Activated T-helper 9 cell treated with anti-CD3 and anti-CD28 coated beads, Interleukin-2, amount 50 U/mL, for 16 hours (primary cell): Measurements from ENCODE around the gene HARS2.
"Not testable (repeated sequence)": the region's sequence is repeated elsewhere in the genome, so short reads cannot be mapped to it uniquely, and the experiment has no call there.

ENCODE experiments used
- DNase-seq: peaks from one replicate; pipeline ENCODE4 v3.0.0-alpha.2; 2020; ENCODE audit warnings: low read depth

Gene HARS2

DNA sequence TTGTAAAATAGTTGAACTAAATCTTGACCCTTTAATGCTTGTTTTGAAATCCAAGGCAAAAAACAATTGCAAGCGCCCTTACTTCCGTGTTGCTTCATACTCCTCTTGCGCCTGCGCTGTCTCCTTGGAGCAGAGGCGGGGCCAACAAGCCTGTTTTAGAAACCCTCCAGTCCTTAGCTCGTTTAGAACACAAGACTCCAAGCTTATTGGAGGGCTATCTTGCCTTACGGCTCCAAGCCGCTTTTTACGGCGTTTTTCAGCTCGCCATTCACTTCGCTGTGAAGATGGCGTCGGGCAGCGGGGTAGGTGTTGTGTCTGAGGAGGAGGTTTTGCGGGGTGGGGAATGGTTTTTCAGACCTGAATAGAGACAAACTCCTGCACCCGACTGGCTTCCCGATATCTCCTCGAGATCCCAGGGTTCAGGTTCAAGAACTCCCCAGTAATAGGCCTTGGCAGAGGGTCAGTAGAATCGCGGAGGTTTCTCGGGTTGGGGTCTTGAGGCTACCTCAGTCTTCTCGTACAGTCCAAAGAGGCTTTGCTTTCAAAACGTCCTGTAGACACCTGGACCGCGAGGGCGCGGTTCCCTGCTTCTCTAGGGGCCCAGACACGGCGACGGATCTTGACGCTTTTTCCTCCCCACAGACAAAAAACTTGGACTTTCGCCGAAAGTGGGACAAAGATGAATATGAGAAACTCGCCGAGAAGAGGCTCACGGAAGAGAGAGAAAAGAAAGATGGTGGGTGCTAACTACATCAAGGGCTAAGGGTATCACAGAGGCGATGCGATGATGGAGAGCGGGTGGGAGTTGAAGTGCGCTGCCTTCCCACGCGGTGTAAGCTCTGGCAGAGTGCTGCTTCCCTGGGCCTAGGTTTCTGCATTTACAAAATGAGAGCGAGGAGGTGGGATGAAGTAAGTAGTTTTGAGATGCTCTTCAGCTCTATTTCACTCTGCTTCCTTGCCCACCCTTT lies 9.2 kb downstream of the HARS2 start, which contains the start of gene ZMAT2:
TSS of gene ZMAT2 (plus strand) at position 271 of the 968 bp plus-strand sequence. CDS start at position 285, 14 bp downstream.
- DNase-seq: peak; percentile 88

DNA sequence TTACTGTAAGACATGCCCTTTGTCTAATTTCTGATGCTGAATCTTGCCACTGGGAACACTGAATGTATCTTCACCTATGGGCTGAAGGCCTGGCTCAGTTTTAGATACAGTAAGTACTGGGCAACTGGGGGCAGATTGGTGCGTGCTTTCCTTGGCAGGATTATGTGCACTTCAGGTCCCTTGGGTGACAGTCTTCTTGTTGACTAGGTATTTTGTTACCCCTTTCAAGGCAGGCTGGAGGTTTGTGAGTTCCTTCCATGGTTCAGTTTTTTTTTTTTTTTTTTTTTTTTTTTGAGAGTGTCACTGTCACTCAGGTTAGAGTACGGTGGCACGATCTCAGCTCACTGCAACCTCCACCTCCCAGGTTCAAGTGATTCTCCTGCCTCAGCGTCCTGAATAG lies 16.6 kb downstream of the HARS2 start:
- no peak for DNase-seq

DNA sequence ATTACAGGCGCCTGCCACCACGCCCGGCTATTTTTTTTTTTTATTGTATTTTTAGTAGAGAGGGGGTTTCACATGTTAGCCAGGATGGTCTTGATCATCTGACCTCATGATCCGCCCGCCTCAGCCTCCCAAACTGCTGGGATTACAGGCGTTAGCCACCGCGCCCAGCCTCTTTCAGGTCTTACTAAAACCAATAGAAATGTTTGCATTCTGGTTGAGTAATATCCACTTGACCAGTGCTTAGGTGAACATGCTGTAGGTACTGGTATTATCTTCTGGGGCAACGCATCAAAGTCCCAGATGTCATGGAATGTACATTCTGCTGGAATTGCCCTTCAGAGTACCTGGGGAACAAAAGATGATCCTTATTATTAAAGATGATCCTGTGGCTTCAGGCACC lies 17.5 kb downstream of the HARS2 start:
- not testable (repeated sequence) for DNase-seq

DNA sequence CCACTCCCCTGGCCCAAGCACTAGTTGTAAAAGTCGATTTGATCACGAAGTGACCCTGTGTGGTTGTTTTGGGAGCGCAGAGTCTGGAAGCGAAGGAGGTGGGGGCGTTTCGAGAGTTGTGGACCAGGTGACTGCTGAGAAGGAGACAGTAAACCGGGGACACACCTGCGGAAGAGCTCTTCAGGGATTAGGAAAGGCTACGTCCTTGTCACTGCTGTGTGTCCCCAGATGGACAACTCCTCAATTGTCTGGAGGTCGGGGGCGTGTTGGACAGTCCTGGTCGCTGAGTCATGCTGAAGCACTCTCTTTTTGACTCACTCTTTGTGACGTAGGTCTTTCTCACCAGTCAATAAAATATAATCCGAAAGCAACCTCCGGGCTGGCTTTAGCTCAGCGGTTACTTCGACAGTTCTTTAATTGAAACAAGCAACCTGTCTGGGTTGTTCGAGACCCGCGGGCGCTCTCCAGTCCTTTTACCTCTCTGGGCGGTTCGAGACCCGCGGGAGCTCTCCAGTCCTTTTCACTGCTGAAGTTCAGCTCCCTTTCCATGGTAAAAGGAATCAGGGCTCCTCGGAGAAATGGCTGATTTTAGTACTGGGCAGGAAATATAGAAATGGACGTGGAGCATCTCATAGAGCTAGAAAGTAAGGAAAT lies 19.8 kb downstream of the HARS2 start:
- DNase-seq: peak; percentile 77

GRCh38 chr5:140711794-140712193 lies 20.5 kb downstream of the HARS2 start:
- no peak for DNase-seq

DNA sequence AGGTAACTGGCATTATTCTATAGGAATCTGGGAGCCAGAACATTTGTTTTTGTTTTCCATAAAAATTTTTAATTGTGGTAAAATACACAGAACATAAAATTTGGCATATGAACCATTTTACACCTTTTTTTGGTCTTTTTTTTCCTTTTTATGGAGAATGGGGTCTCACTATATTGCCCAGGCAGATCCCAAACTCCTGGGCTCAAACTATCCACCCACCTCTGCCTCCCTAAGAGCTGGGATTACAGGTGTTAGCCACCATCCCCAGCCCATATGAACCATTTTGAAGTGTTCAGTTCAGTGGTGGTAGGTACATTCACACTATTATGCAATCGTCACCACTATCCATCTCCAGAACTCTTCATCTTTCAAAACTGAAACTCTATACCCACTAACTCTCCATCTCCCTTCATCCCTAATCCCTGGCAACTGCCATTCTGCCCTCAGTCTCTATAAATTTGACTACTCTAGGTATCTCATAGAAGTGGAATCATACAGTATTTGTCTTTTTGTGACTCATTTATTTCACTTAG lies 22.4 kb downstream of the HARS2 start:
- no peak for DNase-seq

- not testable (repeated sequence) for DNase-seq
Measured at GRCh38 chr5:140716238-140716637, 25.0 kb downstream of the HARS2 start.

- DNase-seq: no peak
Measured at GRCh38 chr5:140718266-140718592, 27.0 kb downstream of the HARS2 start.

DNA sequence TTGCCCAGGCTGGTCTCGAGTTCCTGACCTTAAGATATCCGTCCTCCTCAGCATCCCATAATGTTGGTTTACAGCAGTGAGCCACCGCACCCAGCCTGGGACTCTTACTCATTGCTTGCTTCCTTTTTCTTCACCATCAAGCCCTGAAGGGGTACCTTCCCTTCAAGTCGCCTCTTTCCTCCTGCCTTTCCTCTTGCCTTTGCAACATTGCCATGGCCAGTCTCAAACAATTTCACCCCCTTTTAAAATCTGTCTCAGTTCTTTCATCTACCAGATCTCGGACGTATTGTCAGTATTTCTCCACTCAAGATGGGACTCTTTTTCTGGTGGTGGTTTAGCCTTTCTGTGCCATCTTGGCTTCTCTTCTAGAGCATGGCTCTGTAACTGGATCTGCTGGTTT lies 29.5 kb downstream of the HARS2 start:
- not testable (repeated sequence) for DNase-seq

DNA sequence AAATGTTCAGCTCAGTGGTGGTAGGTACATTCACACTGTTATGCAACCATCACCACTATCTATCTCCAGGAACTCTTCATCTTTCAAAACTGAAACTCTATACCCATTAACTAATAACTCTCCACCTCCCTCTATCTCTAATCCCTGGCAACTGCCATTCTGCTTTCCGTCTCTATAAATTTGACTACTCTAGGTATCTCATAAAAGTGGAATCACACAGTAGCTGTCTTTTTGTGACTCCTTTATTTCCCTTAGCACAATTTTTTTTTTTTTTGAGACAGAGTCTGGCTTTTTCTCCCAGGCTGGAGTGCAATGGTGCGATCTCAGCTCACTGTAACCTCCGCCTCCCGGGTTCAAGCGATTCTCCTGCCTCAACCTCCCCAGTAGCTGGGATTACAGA lies 30.1 kb downstream of the HARS2 start:
- DNase-seq: not testable (repeated sequence)

GRCh38 chr5:140725799-140726471 lies 34.7 kb downstream of the HARS2 start:
- peak; percentile 57 for DNase-seq

- no peak for DNase-seq
Measured at GRCh38 chr5:140733098-140733497, 41.8 kb downstream of the HARS2 start.

GRCh38 chr5:140734354-140734753 lies 43.1 kb downstream of the HARS2 start:
- no peak for DNase-seq

DNA sequence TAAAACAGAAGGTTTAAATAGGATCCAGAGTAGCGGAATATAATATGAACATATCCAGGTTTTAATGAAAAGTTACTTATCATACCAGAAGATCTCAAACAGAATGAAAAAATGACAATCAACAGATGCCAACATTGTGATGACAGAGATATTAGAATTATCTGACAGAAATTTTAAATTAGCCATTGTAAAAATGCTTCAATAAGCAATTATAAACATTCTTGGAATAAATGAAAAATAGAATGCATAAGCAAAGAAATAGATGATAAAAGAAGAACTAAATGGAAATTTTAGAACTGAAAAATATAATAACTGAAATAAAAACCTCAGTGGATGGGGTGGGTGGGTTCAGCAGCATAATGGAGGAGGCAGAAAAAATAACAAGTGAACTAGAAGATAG lies 46.2 kb downstream of the HARS2 start:
- no peak for DNase-seq

GRCh38 chr5:140741967-140742366 lies 50.7 kb downstream of the HARS2 start:
- no peak for DNase-seq
